ENCODE results near the gene MTERF4.

The MTERF4 gene

DNA sequence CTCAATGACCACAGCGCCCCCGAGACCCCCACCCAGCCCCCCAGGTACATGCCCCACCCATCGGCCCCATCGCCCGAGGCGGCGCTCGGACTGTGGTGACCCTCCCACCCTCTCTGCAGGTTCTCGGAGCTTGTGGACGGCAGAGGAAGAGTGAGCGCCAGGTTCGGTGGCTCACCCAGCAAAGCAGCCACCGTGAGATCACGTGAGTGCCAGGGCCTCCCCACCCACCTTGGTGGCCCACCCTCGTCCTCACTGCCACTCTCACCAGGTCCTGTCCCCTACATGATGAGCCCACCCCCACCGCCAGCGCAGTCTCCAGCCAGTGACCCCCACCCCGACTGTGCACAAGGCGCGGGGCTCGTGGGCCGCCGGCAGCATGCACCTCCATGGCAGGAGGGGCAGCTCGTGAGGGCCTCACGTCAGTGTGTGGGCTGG lies 30.4 kb downstream of the MTERF4 start:
- TF ChIP-seq, protein P1, sequence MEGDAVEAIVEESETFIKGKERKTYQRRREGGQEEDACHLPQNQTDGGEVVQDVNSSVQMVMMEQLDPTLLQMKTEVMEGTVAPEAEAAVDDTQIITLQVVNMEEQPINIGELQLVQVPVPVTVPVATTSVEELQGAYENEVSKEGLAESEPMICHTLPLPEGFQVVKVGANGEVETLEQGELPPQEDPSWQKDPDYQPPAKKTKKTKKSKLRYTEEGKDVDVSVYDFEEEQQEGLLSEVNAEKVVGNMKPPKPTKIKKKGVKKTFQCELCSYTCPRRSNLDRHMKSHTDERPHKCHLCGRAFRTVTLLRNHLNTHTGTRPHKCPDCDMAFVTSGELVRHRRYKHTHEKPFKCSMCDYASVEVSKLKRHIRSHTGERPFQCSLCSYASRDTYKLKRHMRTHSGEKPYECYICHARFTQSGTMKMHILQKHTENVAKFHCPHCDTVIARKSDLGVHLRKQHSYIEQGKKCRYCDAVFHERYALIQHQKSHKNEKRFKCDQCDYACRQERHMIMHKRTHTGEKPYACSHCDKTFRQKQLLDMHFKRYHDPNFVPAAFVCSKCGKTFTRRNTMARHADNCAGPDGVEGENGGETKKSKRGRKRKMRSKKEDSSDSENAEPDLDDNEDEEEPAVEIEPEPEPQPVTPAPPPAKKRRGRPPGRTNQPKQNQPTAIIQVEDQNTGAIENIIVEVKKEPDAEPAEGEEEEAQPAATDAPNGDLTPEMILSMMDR (conservative IDR thresholded peaks at IDR 0.05; ENCODE audit: low read depth, low read length) = no peak
- no peak overlapping the region for H3K4me3 ChIP-seq (ENCODE audit: low read length)
- DNase-seq (ENCODE audit: low read depth) = no peak

DNA sequence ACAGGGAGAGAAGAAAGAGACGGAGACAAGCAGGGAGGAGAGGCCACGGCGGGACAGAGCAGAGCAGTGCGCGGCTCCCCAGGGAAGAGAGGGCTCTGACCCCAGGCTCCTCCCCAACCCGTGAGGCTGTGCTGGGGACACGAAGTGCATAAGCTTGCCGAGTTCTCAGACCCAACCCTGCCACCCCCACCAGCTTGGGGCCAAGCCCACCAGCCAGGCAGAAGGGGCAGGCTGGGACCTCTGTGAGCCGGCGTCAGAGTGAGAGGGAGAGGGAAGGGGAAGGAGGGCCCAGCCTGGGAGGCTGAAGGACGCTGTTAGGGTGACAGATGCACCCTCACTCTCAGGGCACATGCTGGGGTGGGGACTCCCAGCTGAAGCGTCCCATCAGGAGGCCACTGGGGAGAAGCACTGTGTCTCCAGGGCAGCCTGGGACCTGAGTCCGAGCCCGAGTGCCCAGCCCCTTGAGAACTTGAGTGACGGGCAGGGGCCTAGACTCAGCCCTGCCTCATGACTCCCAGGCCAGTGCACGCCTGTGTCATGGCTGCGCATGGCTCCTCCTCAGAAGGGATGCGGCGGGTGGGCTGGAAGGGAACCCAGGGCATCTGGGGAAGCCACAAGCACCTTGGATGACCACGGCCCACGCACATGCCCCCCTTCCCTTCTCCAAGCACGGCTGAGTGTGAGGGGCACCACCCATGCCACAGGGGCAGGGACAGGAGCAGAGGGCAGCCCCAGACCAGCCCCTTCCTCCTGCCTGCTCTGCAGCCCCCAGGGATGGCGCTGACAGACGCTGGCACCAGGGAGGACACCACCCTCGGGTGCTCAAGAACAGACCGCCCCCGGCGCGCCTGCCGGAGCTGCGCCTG lies 31.0 kb downstream of the MTERF4 start:
- TF ChIP-seq, protein P1 (conservative IDR thresholded peaks at IDR 0.05; ENCODE audit: low read depth, low read length) = no peak
- DNase-seq (ENCODE audit: low read depth) = no peak
- H3K4me3 ChIP-seq (ENCODE audit: low read length) = no peak overlapping the region

DNA sequence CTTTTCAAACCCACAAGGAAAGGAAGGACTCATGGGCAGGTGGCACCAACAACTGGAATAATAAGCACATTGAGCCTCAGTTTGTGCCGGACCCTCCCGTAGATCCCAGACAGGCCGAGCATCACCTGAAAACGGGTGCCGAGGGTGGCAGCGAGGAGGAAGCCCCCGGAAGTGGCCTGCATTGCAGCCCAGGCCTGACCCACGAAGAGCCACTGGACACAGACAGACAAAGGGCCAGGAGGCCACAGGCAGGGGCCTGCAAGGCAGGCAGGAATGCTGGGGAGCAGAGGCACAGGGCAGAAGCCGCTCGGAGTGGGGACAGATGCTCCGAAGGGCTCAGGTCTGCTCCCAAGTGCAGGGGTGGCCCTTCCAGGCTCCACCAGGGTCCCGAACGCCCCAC lies 31.7 kb downstream of the MTERF4 start:
- TF ChIP-seq, protein P1 (conservative IDR thresholded peaks at IDR 0.05; ENCODE audit: low read depth, low read length) = no peak
- H3K4me3 ChIP-seq (ENCODE audit: low read length) = no peak overlapping the region
- no peak for DNase-seq (ENCODE audit: low read depth)

DNA sequence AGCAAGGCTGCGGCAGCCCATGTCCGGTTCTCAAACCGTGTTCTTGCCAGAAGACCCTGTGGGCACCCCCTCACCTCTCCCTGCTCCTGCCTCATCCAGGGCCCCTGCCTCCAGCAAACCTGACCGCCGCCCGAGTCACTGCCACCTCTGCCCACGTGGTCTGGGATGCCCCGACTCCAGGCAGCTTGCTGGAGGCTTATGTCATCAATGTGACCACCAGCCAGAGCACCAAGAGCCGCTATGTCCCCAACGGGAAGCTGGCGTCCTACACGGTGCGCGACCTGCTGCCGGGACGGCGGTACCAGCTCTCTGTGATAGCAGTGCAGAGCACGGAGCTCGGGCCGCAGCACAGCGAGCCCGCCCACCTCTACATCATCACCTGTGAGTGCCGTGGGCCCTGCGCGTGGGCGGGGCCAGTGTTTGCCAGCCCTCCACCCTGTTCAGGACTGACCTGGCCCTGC lies 32.2 kb downstream of the MTERF4 start:
- DNase-seq (ENCODE audit: low read depth) = no peak
- TF ChIP-seq, protein P1 (conservative IDR thresholded peaks at IDR 0.05; ENCODE audit: low read depth, low read length) = no peak
- no peak overlapping the region for H3K4me3 ChIP-seq (ENCODE audit: low read length)

DNA sequence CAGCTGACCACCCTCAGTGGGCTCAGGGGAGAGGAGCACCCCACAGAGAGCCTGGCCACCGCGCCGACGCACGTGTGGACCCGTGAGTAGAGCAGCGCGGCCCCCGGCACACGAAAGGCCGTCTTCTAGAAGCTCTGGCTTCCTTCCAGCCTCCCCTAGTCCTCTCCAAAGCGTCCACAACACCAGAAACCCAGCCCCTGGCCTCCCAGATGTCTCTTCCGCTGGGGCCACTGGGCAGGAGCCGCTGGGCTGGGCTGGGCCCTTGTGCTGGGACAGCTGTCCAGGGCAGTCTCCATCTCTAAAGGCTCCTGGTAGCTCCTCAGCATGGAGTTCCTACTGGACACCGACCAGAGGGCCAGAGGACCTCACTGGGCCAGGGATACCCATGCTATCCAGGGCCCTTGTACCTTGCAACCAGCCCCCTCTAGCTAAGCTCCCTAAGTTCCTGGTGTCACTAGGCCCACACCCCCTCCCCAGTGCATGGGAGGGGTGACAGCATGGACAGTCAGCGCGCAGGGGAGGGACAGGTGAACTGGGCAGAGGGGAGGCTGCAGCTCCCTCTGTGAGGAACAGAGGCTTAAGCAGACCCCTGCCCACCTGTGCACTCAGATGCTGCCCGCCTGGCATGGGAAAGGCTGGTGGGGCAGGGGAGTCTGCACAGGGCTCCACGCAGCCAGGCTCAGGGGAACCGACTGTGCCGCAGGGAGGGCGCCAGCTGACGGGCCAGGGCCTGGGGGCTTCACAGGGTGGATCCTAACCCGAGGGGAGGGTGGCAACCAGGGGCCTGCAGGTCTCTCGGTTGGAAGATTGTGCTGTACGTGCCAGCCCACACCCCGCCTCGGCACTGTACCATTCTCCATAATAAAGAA lies 32.9 kb downstream of the MTERF4 start:
- no peak overlapping the region for H3K4me3 ChIP-seq (ENCODE audit: low read length)
- TF ChIP-seq, protein P1 (conservative IDR thresholded peaks at IDR 0.05; ENCODE audit: low read depth, low read length) = no peak
- DNase-seq (ENCODE audit: low read depth) = no peak

DNA sequence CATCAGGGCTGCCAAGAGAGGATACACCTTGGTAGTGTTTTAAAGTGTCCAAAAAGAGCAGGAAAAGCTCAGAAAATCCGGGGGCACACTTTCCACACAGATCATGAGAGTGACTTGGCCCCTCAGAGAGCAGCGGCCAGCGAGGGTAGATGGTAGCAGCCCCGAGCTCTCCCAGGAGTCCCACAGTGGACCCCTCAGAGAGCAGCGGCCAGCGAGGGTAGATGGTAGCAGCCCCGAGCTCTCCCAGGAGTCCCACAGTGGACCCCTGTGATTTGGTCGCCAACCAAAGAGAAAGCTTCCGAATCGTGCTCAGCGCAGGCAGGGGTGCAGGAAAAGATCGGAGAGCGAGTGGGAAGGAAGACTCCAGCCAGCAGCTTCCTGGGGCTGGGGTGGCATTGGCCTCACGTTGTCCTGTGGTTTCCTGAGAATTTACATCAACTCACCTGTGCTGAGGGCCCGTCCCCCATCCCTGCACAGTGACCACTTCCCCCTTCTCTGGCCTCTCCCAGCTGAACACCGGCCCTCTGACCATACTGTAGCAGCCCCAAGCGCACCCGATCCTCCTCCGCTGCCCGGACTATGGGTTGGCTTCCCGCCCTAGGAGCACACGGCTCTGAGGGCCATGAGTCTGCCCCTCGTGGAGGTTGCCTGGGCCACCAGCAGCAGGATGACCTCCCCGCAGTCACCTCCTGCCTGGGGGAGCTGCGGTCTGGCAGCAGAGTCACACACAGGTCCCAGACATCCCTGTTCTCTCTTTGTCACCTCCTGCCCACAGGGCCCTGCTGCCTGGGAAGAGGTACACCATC lies 33.7 kb downstream of the MTERF4 start:
- H3K4me3 ChIP-seq (ENCODE audit: low read length) = no peak overlapping the region
- no peak for DNase-seq (ENCODE audit: low read depth)
- TF ChIP-seq, protein P1 (conservative IDR thresholded peaks at IDR 0.05; ENCODE audit: low read depth, low read length) = no peak

Measured in retinal pigment epithelial cell (primary cell).